Liver (tissue), 3 donors: Measurements from ENCODE around the gene CACNA2D1.

Experiments
- ATF3 ChIP-seq: IDR thresholded peaks from 2 replicates; pipeline ENCODE4 v1.6.1; 2016; ENCODE audit warnings: antibody characterized with exemption
- CTCF ChIP-seq: fragments of 150-350 bp; IDR thresholded peaks from 2 replicates; pipeline ENCODE4 v1.5.1; 2017; ENCODE audit warnings: improper control_type of control experiment, low read depth, low read length; ENCODE audit not compliant: missing input control
- EGR1 ChIP-seq, 2 donors: IDR thresholded peaks; 2 replicates each; pipeline ENCODE4 v1.6.1; 2016 to 2018; ENCODE audit warnings: antibody characterized with exemption in 2 of 2, low read depth in 2 of 2
- FOXA1 ChIP-seq: IDR thresholded peaks from 2 replicates; pipeline ENCODE4 v1.6.1; 2016; ENCODE audit warnings: antibody characterized with exemption
- GABPA ChIP-seq, 2 donors: IDR thresholded peaks in 1 of 2; conservative IDR thresholded peaks in 1 of 2; 2 replicates each; pipeline ENCODE4 v1.6.1; 2016; ENCODE audit warnings: antibody characterized with exemption in 2 of 2, mild to moderate bottlenecking in 1 of 2, moderate library complexity in 1 of 2
- HNF4A ChIP-seq, 2 donors: conservative IDR thresholded peaks; 2 replicates each; pipeline ENCODE4 v1.6.1; 2016; ENCODE audit warnings: antibody characterized with exemption in 2 of 2, mild to moderate bottlenecking in 2 of 2
- JUND ChIP-seq, 2 donors: IDR thresholded peaks; 2 replicates each; pipeline ENCODE4 v1.6.1; 2016; ENCODE audit warnings: antibody characterized with exemption in 2 of 2
- MAX ChIP-seq: IDR thresholded peaks from 2 replicates; pipeline ENCODE4 v1.6.1; 2016; ENCODE audit warnings: antibody characterized with exemption
- RAD21 ChIP-seq, 2 donors: IDR thresholded peaks; 2 replicates each; pipeline ENCODE4 v1.6.1; 2016; ENCODE audit warnings: antibody characterized with exemption in 2 of 2, mild to moderate bottlenecking in 2 of 2
- REST ChIP-seq: IDR thresholded peaks from 2 replicates; pipeline ENCODE4 v1.6.1; 2016; ENCODE audit warnings: antibody characterized with exemption, mild to moderate bottlenecking
- RXRA ChIP-seq, 2 donors: IDR thresholded peaks; 2 replicates each; pipeline ENCODE4 v1.6.1; 2017 to 2018; ENCODE audit warnings: antibody characterized with exemption in 2 of 2, mild to moderate bottlenecking in 1 of 2
- TAF1 ChIP-seq: conservative IDR thresholded peaks from 2 replicates; pipeline ENCODE4 v1.6.1; 2016; ENCODE audit warnings: antibody characterized with exemption, mild to moderate bottlenecking
- ZBTB33 ChIP-seq: IDR thresholded peaks from 2 replicates; pipeline ENCODE4 v1.6.1; 2016; ENCODE audit warnings: antibody characterized with exemption
- donor health status: healthy.
- donor health status: healthy.

GRCh38 chr7:82455295-82455694 is 11.7 kb upstream of the CACNA2D1 start:
- TF ChIP-seq CTCF, result no peak
- no peak for TF ChIP-seq EGR1 (IDR thresholded peaks at IDR 0.05; ENCODE audit: low read depth in 2 of 2)
- no peak for TF ChIP-seq RAD21 (IDR thresholded peaks at IDR 0.05)
- TF ChIP-seq JUND (IDR thresholded peaks at IDR 0.05), result no peak
- TF ChIP-seq ZBTB33, result no peak
- TF ChIP-seq FOXA1, result no peak
- TF ChIP-seq HNF4A (conservative IDR thresholded peaks at IDR 0.05), result no peak
- no peak for TF ChIP-seq RXRA (IDR thresholded peaks at IDR 0.05)
- no peak for TF ChIP-seq REST
- no peak for TF ChIP-seq MAX
- TF ChIP-seq ATF3, result no peak
- no peak for TF ChIP-seq GABPA (IDR thresholded peaks at IDR 0.05 in 1 of 2, conservative IDR thresholded peaks at IDR 0.05 in 1 of 2)
- no peak for TF ChIP-seq TAF1
